Smooth muscle cell (in vitro differentiated cells): ENCODE results near the gene DIP2C. TPM values are rescaled to one million over a fixed set of nuclear protein-coding genes. Genes with fewer than 3 reads are reported as not detected.
"Not testable (repeated sequence)": the region's sequence is repeated elsewhere in the genome, so short reads cannot be mapped to it uniquely, and the experiment has no call there.

Experiments used
- DNase-seq: peaks from one replicate; lab custom pipeline; 2025; ENCODE audit not compliant: unreplicated experiment; lab: John Stamatoyannopoulos, UW
- H2AFZ ChIP-seq: fragments of 200-600 bp; sonication (generic); 2 replicates; pipeline ENCODE4 v1.6.0; 2016; ENCODE audit warnings: antibody characterized with exemption, low read depth, mild to moderate bottlenecking
- H3F3A ChIP-seq: fragments of 200-600 bp; sonication (generic); 2 replicates; pipeline ENCODE4 v1.6.0; 2017; ENCODE audit warnings: antibody characterized with exemption, low read depth
- H3K27ac ChIP-seq: fragments of 200-600 bp; sonication (generic); 2 replicates; pipeline ENCODE4 v1.5.1; 2016; ENCODE audit warnings: low read depth, mild to moderate bottlenecking
- H3K27me3 ChIP-seq: fragments of 200-600 bp; sonication (generic); 2 replicates; pipeline ENCODE4 v1.6.1; 2016; ENCODE audit warnings: low read depth, mild to moderate bottlenecking
- H3K36me3 ChIP-seq: fragments of 200-600 bp; sonication (generic); 2 replicates; pipeline ENCODE4 v1.5.1; 2016; ENCODE audit warnings: low read depth
- H3K4me1 ChIP-seq: fragments of 200-600 bp; sonication (generic); 2 replicates; pipeline ENCODE4 v1.5.1; 2016; ENCODE audit warnings: low read depth
- H3K4me2 ChIP-seq: fragments of 200-600 bp; sonication (generic); 2 replicates; pipeline ENCODE4 v1.6.0; 2016; ENCODE audit warnings: mild to moderate bottlenecking
- H3K4me3 ChIP-seq: fragments of 200-600 bp; sonication (generic); 2 replicates; pipeline ENCODE4 v1.5.1; 2016; ENCODE audit warnings: mild to moderate bottlenecking
- H3K79me2 ChIP-seq: fragments of 200-600 bp; sonication (generic); 2 replicates; pipeline ENCODE4 v1.6.0; 2016; ENCODE audit warnings: low read depth, mild to moderate bottlenecking
- H3K9ac ChIP-seq: fragments of 200-600 bp; sonication (generic); 2 replicates; pipeline ENCODE4 v1.6.0; 2016; ENCODE audit warnings: low read depth
- H3K9me3 ChIP-seq: fragments of 200-600 bp; sonication (generic); replicated peaks from 2 replicates; pipeline ENCODE4 v1.5.1; 2016; ENCODE audit warnings: low read depth
- H4K20me1 ChIP-seq: fragments of 200-600 bp; sonication (generic); 2 replicates; pipeline ENCODE4 v1.6.0; 2016; ENCODE audit warnings: low read depth
- CTCF ChIP-seq: fragments of 200-600 bp; sonication (generic); IDR thresholded peaks from 2 replicates; pipeline ENCODE4 v1.5.1; 2017; ENCODE audit warnings: borderline replicate concordance, mild to moderate bottlenecking, antibody characterized with exemption; ENCODE audit not compliant: insufficient read depth, poor library complexity, severe bottlenecking
- WGBS: methylation state at CpG from one replicate; pipeline ENCODE4 v1.1.7; 2016; ENCODE audit warnings: low lambda C conversion rate; 5-methylcytosine and 5-hydroxymethylcytosine counted together
- polyA plus RNA-seq: library from polyadenylated mRNA; unstranded; fragments of >200 nt; fragmentation: Nextera tagmentation; extraction: Ambion mirVana; gene quantifications from 2 replicates; pipeline ENCODE4 v1.2.1, GENCODE V29; 2016
- total RNA-seq: library from RNA; depleted of rRNA; stranded (reverse); fragments of >200 nt; gene quantifications from 2 replicates; pipeline ENCODE4 v1.2.3, GENCODE V29; 2014

Gene DIP2C
- total and polyA plus RNA-seq, 2 experiments from 2014 or later, result 14.9 to 15.3 TPM

- Histone ChIP-seq H3K4me3 (no peak overlapping the region), H3K27ac (no peak overlapping the region), H3K79me2 (no peaks in the 10 kb centered on the region), H3K9ac (no peak overlapping the region), H4K20me1 (peaks cover 9% of the 10 kb centered on the region), H3K4me2 (no peak overlapping the region), H3K27me3 (no peaks in the 10 kb centered on the region), H3K9me3 (no peaks in the 10 kb centered on the region), H3K36me3 (peaks cover 4% of the 10 kb centered on the region), H3K4me1 (no peaks in the 10 kb centered on the region), H2AFZ (no peak overlapping the region), H3F3A (no peaks in the 10 kb centered on the region)
- 92% methylated on average over 4 of the region's 4 CpGs for WGBS
- DNase-seq, result no peak
- no peak for TF ChIP-seq CTCF
These were observed 384.4 kb downstream of the DIP2C start for GRCh38 chr10:305034-305433.

GRCh38 chr10:301536-301935 is 387.9 kb downstream of the DIP2C start:
- Histone ChIP-seq H3K4me1 (no peaks in the 10 kb centered on the region), H3K36me3 (no peaks in the 10 kb centered on the region), H3K27me3 (no peaks in the 10 kb centered on the region), H3K9me3 (no peaks in the 10 kb centered on the region), H2AFZ (no peak overlapping the region), H4K20me1 (peaks cover 16% of the 10 kb centered on the region), H3K9ac (no peak overlapping the region), H3K4me2 (no peak overlapping the region), H3F3A (no peaks in the 10 kb centered on the region), H3K27ac (no peak overlapping the region), H3K79me2 (no peaks in the 10 kb centered on the region), H3K4me3 (no peak overlapping the region)
- DNase-seq, result no peak
- no peak for TF ChIP-seq CTCF
- 97% methylated on average over 9 of the region's 9 CpGs for WGBS

- not testable (repeated sequence) for H3K9ac ChIP-seq, H3K4me2 ChIP-seq, DNase-seq, H3K79me2 ChIP-seq, H3F3A ChIP-seq, H3K4me3 ChIP-seq, H3K9me3 ChIP-seq, H3K4me1 ChIP-seq, H3K27ac ChIP-seq, H2AFZ ChIP-seq, H3K36me3 ChIP-seq, H3K27me3 ChIP-seq
- peaks cover 16% of the 10 kb centered on the region for H4K20me1 ChIP-seq
- WGBS, result over 99% methylated on average over 27 of the region's 31 CpGs
These were observed 388.9 kb downstream of the DIP2C start for GRCh38 chr10:300580-300979.

GRCh38 chr10:299969-300368 is 389.5 kb downstream of the DIP2C start:
- H3K4me3 ChIP-seq, result no peak overlapping the region
- peaks cover 14% of the 10 kb centered on the region for H4K20me1 ChIP-seq
- no peak overlapping the region for H3K4me2 ChIP-seq
- no peak overlapping the region for H3K27ac ChIP-seq
- H3K4me1 ChIP-seq, result no peaks in the 10 kb centered on the region
- no peaks in the 10 kb centered on the region for H3K9me3 ChIP-seq
- no peak for DNase-seq
- H2AFZ ChIP-seq, result no peak overlapping the region
- no peak for TF ChIP-seq CTCF
- no peaks in the 10 kb centered on the region for H3K36me3 ChIP-seq
- H3K27me3 ChIP-seq, result no peaks in the 10 kb centered on the region
- H3K9ac ChIP-seq, result no peak overlapping the region
- 95% methylated on average over 7 of the region's 7 CpGs for WGBS
- H3K79me2 ChIP-seq, result no peaks in the 10 kb centered on the region
- H3F3A ChIP-seq, result no peaks in the 10 kb centered on the region
